ENCODE data around the gene CGB5.

DNA sequence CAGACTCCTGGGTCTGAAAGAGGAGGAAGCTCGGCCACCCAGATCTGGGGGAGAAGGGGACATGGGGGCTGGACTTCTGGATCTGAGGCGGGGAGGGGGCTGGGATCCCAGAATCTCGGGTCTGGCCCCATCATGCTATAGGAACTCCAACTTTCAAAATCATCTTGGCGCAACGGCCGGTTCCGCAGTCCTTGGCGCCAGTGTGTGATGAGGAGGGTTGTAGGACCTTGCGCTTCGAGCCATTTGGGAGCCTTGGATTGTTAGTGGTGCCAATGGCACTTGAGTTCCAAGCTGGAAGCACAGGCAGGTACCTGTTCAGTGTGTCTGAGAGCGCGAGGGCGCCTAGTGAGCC is 49.6 kb upstream of the CGB5 start:
- TF ChIP-seq CTCF (conservative IDR thresholded peaks at IDR 0.05 in 1 of 2, IDR thresholded peaks at IDR 0.05 in 1 of 2; ENCODE audit: extremely low read depth in 1 of 2, insufficient read depth in 1 of 2, low read depth in 1 of 2, low read length in 2 of 2) (no peak), EZH2 (IDR thresholded peaks at IDR 0.05; ENCODE audit: borderline replicate concordance, low read length) (no peak)

Measured in mammary epithelial cell (primary cell).